Vagina (tissue), 2 donors: ENCODE results near the gene NEUROD4. TPM values are rescaled to one million over a fixed set of nuclear protein-coding genes. Genes with fewer than 3 reads are reported as not detected.

Source experiments
- DNase-seq, 2 donors: peaks; one replicate each; pipeline ENCODE4 v3.0.0-alpha.2; 2017; ENCODE audit errors: extremely low spot score in 2 of 2
- H3K27ac ChIP-seq: fragments of 200-600 bp; sonication (generic); one replicate; pipeline ENCODE4 v1.5.1; 2019
- H3K27me3 ChIP-seq: fragments of 200-600 bp; sonication (generic); one replicate; pipeline ENCODE4 v1.5.1; 2019
- H3K36me3 ChIP-seq, 2 donors: fragments of 200-600 bp; sonication (generic); one replicate each; pipeline ENCODE4 v1.5.1; 2017 to 2019
- H3K4me1 ChIP-seq: fragments of 200-600 bp; sonication (generic); one replicate; pipeline ENCODE4 v1.5.1; 2019
- H3K4me3 ChIP-seq, 2 donors: fragments of 200-600 bp; sonication (generic); 1 replicate in 1 of 2; 2 replicates in 1 of 2; pipeline ENCODE4 v1.5.1; 2016 to 2019
- H3K9me3 ChIP-seq: fragments of 200-600 bp; sonication (generic); one replicate; pipeline ENCODE4 v1.5.1; 2019
- POLR2A ChIP-seq, 2 donors: fragments of 450-650 bp; IDR thresholded peaks; one replicate each; pipeline ENCODE4 v1.6.1; 2017; ENCODE audit warnings: antibody characterized with exemption in 2 of 2, mild to moderate bottlenecking in 2 of 2, moderate library complexity in 2 of 2
- POLR2AphosphoS5 ChIP-seq, 2 donors: sonication (generic); formaldehyde crosslinking; IDR thresholded peaks; one replicate each; pipeline ENCODE4 v1.9.0; 2017; ENCODE audit warnings: antibody characterized with exemption in 2 of 2, mild to moderate bottlenecking in 2 of 2, low read depth in 1 of 2; ENCODE audit not compliant: insufficient read depth in 1 of 2
- intact Hi-C: fragments of 100-400 bp; cut with DNase I; formaldehyde crosslinking; loops from one replicate; pipeline ENCODE4 v1.15.1; 2023
- total RNA-seq: library from RNA; depleted of rRNA; stranded (reverse); fragments of >200 nt; gene quantifications from one replicate; pipeline ENCODE4 v1.2.3, GENCODE V29; 2016
- TF ChIP-seq, protein P1 (sequence below), 3 experiments: fragments of 450-650 bp in 2 of 3; fragments of 200-600 bp in 1 of 3; sonication (generic) in 1 of 3; IDR thresholded peaks; one replicate each; pipeline ENCODE4 v1.5.1; 2017 to 2019; ENCODE audit warnings: antibody characterized with exemption in 3 of 3, mild to moderate bottlenecking in 2 of 3, moderate library complexity in 2 of 3

NEUROD4 gene
- total RNA-seq, 1 donor from 2014 or later = not detected

DNA sequence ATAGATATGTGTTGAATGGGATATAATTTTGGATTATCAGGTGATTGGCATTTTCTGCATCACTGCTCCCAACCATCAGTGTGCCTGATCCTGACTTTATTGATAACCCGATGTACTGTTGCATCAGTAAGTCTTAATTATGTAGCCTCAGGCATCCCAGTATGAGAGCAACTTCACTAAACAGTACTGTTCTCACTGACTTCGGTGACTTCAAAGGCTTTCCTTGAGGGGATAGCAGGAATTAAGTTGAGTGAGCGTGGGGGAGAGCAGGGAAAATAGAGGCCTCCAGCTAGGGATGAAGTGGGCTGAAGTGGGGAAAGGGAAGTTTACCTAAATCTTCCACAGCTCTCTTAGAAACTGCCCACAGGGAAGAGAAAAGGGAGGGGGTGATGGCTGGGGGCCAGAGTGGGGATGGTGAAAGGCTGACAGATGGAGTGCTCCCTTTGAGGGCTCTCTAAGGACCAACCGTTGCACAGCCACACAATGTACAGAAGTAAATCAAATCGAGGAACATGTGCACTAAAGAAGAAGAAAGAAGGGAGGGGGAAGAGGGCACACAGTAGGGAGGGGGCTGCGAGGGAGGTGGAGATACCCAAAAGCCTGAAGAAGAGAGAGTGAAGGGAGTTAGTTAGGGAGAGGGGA lies 10.7 kb upstream of the NEUROD4 start:
- Histone ChIP-seq H3K36me3 (no peaks in the 10 kb centered on the region), H3K27ac (no peak overlapping the region), H3K27me3 (no peaks in the 10 kb centered on the region), H3K9me3 (no peaks in the 10 kb centered on the region), H3K4me1 (no peaks in the 10 kb centered on the region), H3K4me3 (no peak overlapping the region)
- DNase-seq = no peak
- TF ChIP-seq POLR2A (IDR thresholded peaks at IDR 0.05) (no peak), POLR2AphosphoS5 (IDR thresholded peaks at IDR 0.05; ENCODE audit: insufficient read depth in 1 of 2, low read depth in 1 of 2) (no peak)
- TF ChIP-seq, protein P1, sequence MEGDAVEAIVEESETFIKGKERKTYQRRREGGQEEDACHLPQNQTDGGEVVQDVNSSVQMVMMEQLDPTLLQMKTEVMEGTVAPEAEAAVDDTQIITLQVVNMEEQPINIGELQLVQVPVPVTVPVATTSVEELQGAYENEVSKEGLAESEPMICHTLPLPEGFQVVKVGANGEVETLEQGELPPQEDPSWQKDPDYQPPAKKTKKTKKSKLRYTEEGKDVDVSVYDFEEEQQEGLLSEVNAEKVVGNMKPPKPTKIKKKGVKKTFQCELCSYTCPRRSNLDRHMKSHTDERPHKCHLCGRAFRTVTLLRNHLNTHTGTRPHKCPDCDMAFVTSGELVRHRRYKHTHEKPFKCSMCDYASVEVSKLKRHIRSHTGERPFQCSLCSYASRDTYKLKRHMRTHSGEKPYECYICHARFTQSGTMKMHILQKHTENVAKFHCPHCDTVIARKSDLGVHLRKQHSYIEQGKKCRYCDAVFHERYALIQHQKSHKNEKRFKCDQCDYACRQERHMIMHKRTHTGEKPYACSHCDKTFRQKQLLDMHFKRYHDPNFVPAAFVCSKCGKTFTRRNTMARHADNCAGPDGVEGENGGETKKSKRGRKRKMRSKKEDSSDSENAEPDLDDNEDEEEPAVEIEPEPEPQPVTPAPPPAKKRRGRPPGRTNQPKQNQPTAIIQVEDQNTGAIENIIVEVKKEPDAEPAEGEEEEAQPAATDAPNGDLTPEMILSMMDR (IDR thresholded peaks at IDR 0.05) = no peak
- intact Hi-C loops = loop anchor here (10.0 kb wide), 1 partner anchor 56 kb away; no protein-coding TSS in a partner anchor

DNA sequence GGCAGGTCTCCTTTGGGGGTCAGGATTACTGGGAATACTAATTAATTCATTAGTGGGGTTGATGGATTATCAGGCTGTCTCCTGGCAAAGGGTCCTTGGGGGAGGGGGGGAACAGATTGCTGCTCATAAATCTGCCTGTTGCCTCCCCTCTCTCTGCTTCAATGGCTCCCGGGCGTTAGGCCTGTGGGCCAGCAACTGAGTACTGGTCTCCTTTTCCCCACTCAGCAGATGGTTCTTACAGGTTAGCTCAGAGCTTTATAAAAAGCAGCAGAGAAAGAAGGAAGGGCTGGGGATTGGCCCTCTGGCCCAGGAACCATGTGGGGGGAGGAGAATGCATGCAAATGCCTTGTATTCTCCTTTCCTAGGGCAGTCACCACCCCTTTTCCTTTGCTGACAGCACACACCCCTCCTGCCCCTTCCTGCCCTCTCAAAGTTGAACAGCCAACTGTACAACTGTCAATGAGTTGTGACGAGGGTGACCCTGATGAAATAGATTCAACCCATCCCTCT lies 2.3 kb upstream of the NEUROD4 start:
- intact Hi-C loops = no loop called here
- H3K4me3 ChIP-seq = no peak overlapping the region
- DNase-seq = no peak
- H3K9me3 ChIP-seq = no peaks in the 10 kb centered on the region
- H3K36me3 ChIP-seq = no peaks in the 10 kb centered on the region
- no peaks in the 10 kb centered on the region for H3K4me1 ChIP-seq
- no peaks in the 10 kb centered on the region for H3K27me3 ChIP-seq
- TF ChIP-seq, protein P1 (IDR thresholded peaks at IDR 0.05) = no peak
- H3K27ac ChIP-seq = no peak overlapping the region

- Histone ChIP-seq H3K9me3 (no peaks in the 10 kb centered on the region), H3K4me3 (no peak overlapping the region), H3K4me1 (no peaks in the 10 kb centered on the region), H3K27me3 (no peaks in the 10 kb centered on the region), H3K36me3 (no peaks in the 10 kb centered on the region), H3K27ac (no peak overlapping the region)
- intact Hi-C loops = no loop called here
- TF ChIP-seq, protein P1 (IDR thresholded peaks at IDR 0.05) = no peak
- TF ChIP-seq POLR2AphosphoS5 (IDR thresholded peaks at IDR 0.05; ENCODE audit: insufficient read depth in 1 of 2, low read depth in 1 of 2) (no peak), POLR2A (IDR thresholded peaks at IDR 0.05) (no peak)
- no peak for DNase-seq
These were observed 4.8 kb downstream of the NEUROD4 start for GRCh38 chr12:55024575-55024974.

GRCh38 chr12:55025508-55025907 lies 5.7 kb downstream of the NEUROD4 start:
- no peak for DNase-seq
- intact Hi-C loops = no loop called here
- H3K27ac ChIP-seq = no peak overlapping the region
- H3K27me3 ChIP-seq = no peaks in the 10 kb centered on the region
- H3K9me3 ChIP-seq = no peaks in the 10 kb centered on the region
- TF ChIP-seq POLR2A (IDR thresholded peaks at IDR 0.05) (no peak), POLR2AphosphoS5 (IDR thresholded peaks at IDR 0.05; ENCODE audit: insufficient read depth in 1 of 2, low read depth in 1 of 2) (no peak)
- TF ChIP-seq, protein P1 (IDR thresholded peaks at IDR 0.05) = no peak
- no peak overlapping the region for H3K4me3 ChIP-seq
- no peaks in the 10 kb centered on the region for H3K36me3 ChIP-seq
- no peaks in the 10 kb centered on the region for H3K4me1 ChIP-seq

- no peaks in the 10 kb centered on the region for H3K4me1 ChIP-seq
- no peaks in the 10 kb centered on the region for H3K36me3 ChIP-seq
- TF ChIP-seq POLR2AphosphoS5 (IDR thresholded peaks at IDR 0.05; ENCODE audit: insufficient read depth in 1 of 2, low read depth in 1 of 2) = no peak
- TF ChIP-seq, protein P1 (IDR thresholded peaks at IDR 0.05) = no peak
- no peak for TF ChIP-seq POLR2A (IDR thresholded peaks at IDR 0.05)
These were observed 14.4 kb downstream of the NEUROD4 start for GRCh38 chr12:55034218-55034617.

More at GRCh38 chr12:55034218-55034617, 14.4 kb downstream of the NEUROD4 start:
- Histone ChIP-seq H3K27me3 (no peaks in the 10 kb centered on the region), H3K9me3 (no peaks in the 10 kb centered on the region), H3K4me3 (no peak overlapping the region), H3K27ac (no peak overlapping the region)
- intact Hi-C loops = no loop called here
- DNase-seq = no peak
